WTC11 (cell line): ENCODE measurements around the gene NFRKB.

Experiments used
- FOXK1 ChIP-seq: sonication (generic); formaldehyde crosslinking; IDR thresholded peaks from 2 replicates; pipeline ENCODE4 v1.8.0; 2022; ENCODE audit warnings: mild to moderate bottlenecking, moderate library complexity, missing genetic modification reagents
- TF ChIP-seq, protein P1 (sequence below): sonication (generic); formaldehyde crosslinking; IDR thresholded peaks from 2 replicates; pipeline ENCODE4 v1.8.1; 2022; ENCODE audit warnings: mild to moderate bottlenecking, missing genetic modification reagents, moderate library complexity, borderline replicate concordance
- TF ChIP-seq, protein P2 (sequence below): sonication (generic); formaldehyde crosslinking; IDR thresholded peaks from 2 replicates; pipeline ENCODE4 v1.8.1; 2022; ENCODE audit warnings: low read depth, mild to moderate bottlenecking, moderate library complexity, missing genetic modification reagents, borderline replicate concordance
- TF ChIP-seq, protein P3 (sequence below): fragments of 200-600 bp; IDR thresholded peaks from 2 replicates; pipeline ENCODE4 v1.8.0; 2022; ENCODE audit warnings: antibody characterized with exemption

DNA sequence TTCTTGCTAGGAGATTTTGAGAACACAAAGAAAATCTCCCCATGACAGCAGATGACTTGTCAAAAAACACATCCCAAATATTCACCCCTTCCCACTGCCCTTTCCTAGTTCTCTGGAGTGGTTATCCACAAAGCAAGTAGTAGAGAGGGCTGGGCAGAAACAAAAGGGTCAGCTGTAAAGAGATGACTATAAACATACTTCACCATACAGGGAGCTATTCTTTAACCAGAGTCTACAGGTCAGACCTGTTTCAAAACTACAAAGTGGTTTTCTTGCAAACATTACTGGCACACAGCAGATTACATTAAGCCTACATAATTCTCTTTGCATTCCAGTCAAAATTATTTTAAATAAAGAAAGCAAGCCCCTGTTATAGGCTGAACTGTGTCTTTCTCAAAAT, 47.7 kb upstream of the NFRKB start:
- TF ChIP-seq FOXK1 (CRISPR knock-in tag), result no peak
- TF ChIP-seq, protein P1, sequence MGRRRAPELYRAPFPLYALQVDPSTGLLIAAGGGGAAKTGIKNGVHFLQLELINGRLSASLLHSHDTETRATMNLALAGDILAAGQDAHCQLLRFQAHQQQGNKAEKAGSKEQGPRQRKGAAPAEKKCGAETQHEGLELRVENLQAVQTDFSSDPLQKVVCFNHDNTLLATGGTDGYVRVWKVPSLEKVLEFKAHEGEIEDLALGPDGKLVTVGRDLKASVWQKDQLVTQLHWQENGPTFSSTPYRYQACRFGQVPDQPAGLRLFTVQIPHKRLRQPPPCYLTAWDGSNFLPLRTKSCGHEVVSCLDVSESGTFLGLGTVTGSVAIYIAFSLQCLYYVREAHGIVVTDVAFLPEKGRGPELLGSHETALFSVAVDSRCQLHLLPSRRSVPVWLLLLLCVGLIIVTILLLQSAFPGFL (CRISPR knock-in tag), result no peak
- TF ChIP-seq, protein P2, sequence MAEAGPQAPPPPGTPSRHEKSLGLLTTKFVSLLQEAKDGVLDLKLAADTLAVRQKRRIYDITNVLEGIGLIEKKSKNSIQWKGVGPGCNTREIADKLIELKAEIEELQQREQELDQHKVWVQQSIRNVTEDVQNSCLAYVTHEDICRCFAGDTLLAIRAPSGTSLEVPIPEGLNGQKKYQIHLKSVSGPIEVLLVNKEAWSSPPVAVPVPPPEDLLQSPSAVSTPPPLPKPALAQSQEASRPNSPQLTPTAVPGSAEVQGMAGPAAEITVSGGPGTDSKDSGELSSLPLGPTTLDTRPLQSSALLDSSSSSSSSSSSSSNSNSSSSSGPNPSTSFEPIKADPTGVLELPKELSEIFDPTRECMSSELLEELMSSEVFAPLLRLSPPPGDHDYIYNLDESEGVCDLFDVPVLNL (CRISPR knock-in tag), result no peak
- TF ChIP-seq, protein P3, sequence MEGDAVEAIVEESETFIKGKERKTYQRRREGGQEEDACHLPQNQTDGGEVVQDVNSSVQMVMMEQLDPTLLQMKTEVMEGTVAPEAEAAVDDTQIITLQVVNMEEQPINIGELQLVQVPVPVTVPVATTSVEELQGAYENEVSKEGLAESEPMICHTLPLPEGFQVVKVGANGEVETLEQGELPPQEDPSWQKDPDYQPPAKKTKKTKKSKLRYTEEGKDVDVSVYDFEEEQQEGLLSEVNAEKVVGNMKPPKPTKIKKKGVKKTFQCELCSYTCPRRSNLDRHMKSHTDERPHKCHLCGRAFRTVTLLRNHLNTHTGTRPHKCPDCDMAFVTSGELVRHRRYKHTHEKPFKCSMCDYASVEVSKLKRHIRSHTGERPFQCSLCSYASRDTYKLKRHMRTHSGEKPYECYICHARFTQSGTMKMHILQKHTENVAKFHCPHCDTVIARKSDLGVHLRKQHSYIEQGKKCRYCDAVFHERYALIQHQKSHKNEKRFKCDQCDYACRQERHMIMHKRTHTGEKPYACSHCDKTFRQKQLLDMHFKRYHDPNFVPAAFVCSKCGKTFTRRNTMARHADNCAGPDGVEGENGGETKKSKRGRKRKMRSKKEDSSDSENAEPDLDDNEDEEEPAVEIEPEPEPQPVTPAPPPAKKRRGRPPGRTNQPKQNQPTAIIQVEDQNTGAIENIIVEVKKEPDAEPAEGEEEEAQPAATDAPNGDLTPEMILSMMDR, result no peak
